K562 (cell line): Measurements from ENCODE around the gene SLC35E1. TPM values are rescaled to one million over a fixed set of nuclear protein-coding genes. Genes with fewer than 3 reads are reported as not detected.
A peak's percentile ranks its signal among the peaks of the same experiment; 100 is the strongest.

Experiments
- ATAC-seq: fragments of 200-7000 bp; cut with Tn5 transposase; 3 replicates; pipeline ENCODE4 v1.9.1; 2020; ENCODE audit warnings: moderate library complexity
- BruUV-seq: library from RNA; stranded (reverse); fragments of 400-500 nt; replicated peaks from 2 replicates; lab custom pipeline; 2021; lab: Mats Ljungman, UMichigan
- CTCF ChIA-PET: fragments of 300-600 bp; formaldehyde crosslinking; extraction: SDS; loops from one replicate; lab custom pipeline; 2021; ENCODE audit warnings: low intra/inter-chr PET ratio; lab: Yijun Ruan, JAX
- POLR2A ChIA-PET: fragments of 300-600, 350-650 bp; sonication (Branson Sonifier 250); formaldehyde crosslinking; extraction: SDS; loops from one replicate; lab custom pipeline; 2021; ENCODE audit warnings: antibody characterized with exemption, inconsistent platforms; lab: Yijun Ruan, JAX
- DNase-seq, 4 experiments: peaks; one replicate each; pipeline versions ENCODE4 v3.0.0 to v3.0.0-alpha.2; 2011 to 2018; ENCODE audit warnings: low spot score in 3 of 4, mixed read lengths in 3 of 4; ENCODE audit errors: extremely low read depth in 1 of 4
- FAIRE-seq: peaks from 2 replicates; lab custom pipeline; 2011; peaks lifted over from hg19 to GRCh38; lab: Jason Lieb, UNC
- H2AFZ ChIP-seq: 2 replicates; pipeline ENCODE4 v1.6.0; 2011; ENCODE audit warnings: low read depth, low read length, control low read depth, inconsistent platforms
- H3K27ac ChIP-seq: fragments of 200-600 bp; 3 replicates; pipeline ENCODE4 v1.8.0; 2011; ENCODE audit warnings: low read depth, mild to moderate bottlenecking, control low read depth, inconsistent platforms, low read length, moderate library complexity, mixed read lengths; ENCODE audit errors: extremely low read depth
- H3K27me3 ChIP-seq, 2 experiments: fragments of 300-600 bp in 1 of 2; 2 replicates in 1 of 2; 3 replicates in 1 of 2; pipeline versions ENCODE4 v1.6.0 to v1.8.0; 2011; ENCODE audit warnings: inconsistent platforms in 2 of 2, low read length in 2 of 2, mild to moderate bottlenecking in 1 of 2, mixed read lengths in 1 of 2, moderate library complexity in 1 of 2; ENCODE audit not compliant: control insufficient read depth in 2 of 2, insufficient read depth in 2 of 2
- H3K36me3 ChIP-seq: fragments of 300-600 bp; 3 replicates; pipeline ENCODE4 v1.8.0; 2011; ENCODE audit warnings: mild to moderate bottlenecking, low read length, inconsistent platforms; ENCODE audit not compliant: control insufficient read depth, insufficient read depth
- H3K4me1 ChIP-seq, 2 experiments: fragments of 200-600 bp in 1 of 2; replicated peaks in 1 of 2; 2 replicates in 1 of 2; 3 replicates in 1 of 2; pipeline versions ENCODE4 v1.5.1 to v1.8.0; 2011; ENCODE audit warnings: inconsistent platforms in 2 of 2, low read length in 2 of 2, mild to moderate bottlenecking in 1 of 2, mixed read lengths in 1 of 2, moderate library complexity in 1 of 2; ENCODE audit not compliant: control insufficient read depth in 2 of 2, insufficient read depth in 2 of 2
- H3K4me2 ChIP-seq: 2 replicates; pipeline ENCODE4 v1.6.1; 2011; ENCODE audit warnings: low read length, control low read depth, inconsistent platforms, mixed read lengths; ENCODE audit not compliant: insufficient read depth
- H3K4me3 ChIP-seq: fragments of 200-600 bp; sonication (generic), shearing (Covaris generic); 2 replicates; pipeline ENCODE4 v1.5.1; 2016; ENCODE audit warnings: control low read depth, inconsistent platforms
- H3K79me2 ChIP-seq: fragments of 200-600 bp; 3 replicates; pipeline ENCODE4 v1.8.0; 2011; ENCODE audit warnings: low read length, inconsistent platforms; ENCODE audit not compliant: control insufficient read depth, insufficient read depth
- H3K9ac ChIP-seq, 2 experiments: 2 replicates each; pipeline versions ENCODE4 v1.6.0 to v1.6.1; 2011; ENCODE audit warnings: low read depth in 2 of 2, low read length in 2 of 2, control low read depth in 1 of 2, inconsistent platforms in 1 of 2, mild to moderate bottlenecking in 1 of 2, mixed read lengths in 1 of 2; ENCODE audit not compliant: insufficient read depth in 1 of 2
- H3K9me1 ChIP-seq: one replicate; pipeline ENCODE4 v1.6.0; 2011; ENCODE audit warnings: inconsistent platforms, mild to moderate bottlenecking, low read length, moderate library complexity; ENCODE audit not compliant: control insufficient read depth, insufficient read depth
- H3K9me3 ChIP-seq: replicated peaks from 2 replicates; pipeline ENCODE4 v1.5.1; 2011; ENCODE audit warnings: low read depth, low read length, inconsistent platforms; ENCODE audit not compliant: control insufficient read depth, insufficient read depth
- H4K20me1 ChIP-seq: replicated peaks from 2 replicates; pipeline ENCODE4 v1.6.1; 2011; ENCODE audit warnings: low read length, inconsistent platforms, mixed read lengths; ENCODE audit not compliant: control insufficient read depth, insufficient read depth
- FOXM1 ChIP-seq, 2 experiments: fragments of 450-650 bp in 1 of 2; sonication (generic) in 1 of 2; formaldehyde crosslinking in 1 of 2; IDR thresholded peaks; 2 replicates each; pipeline versions ENCODE4 v1.6.1 to v1.9.0; 2017 to 2022; ENCODE audit warnings: low read depth in 2 of 2, mild to moderate bottlenecking in 2 of 2, missing genetic modification reagents in 1 of 2, moderate library complexity in 1 of 2
- POLR2G ChIP-seq: fragments of 200-400 bp; formaldehyde crosslinking; IDR thresholded peaks from 2 replicates; pipeline ENCODE4 v1.6.1; 2017; ENCODE audit warnings: low read depth, mild to moderate bottlenecking, antibody characterized with exemption, low read length, moderate library complexity
- RBFOX2 ChIP-seq: fragments of 200-400 bp; formaldehyde crosslinking; IDR thresholded peaks from 2 replicates; pipeline ENCODE4 v1.6.1; 2017; ENCODE audit warnings: low read depth, mild to moderate bottlenecking, low read length, moderate library complexity
- RBM22 ChIP-seq: fragments of 200-400 bp; formaldehyde crosslinking; IDR thresholded peaks from 2 replicates; pipeline ENCODE4 v1.6.1; 2018; ENCODE audit warnings: low read length, low read depth; ENCODE audit not compliant: poor library complexity, severe bottlenecking
- SMAD2 ChIP-seq: fragments of 150-350 bp; IDR thresholded peaks from 2 replicates; pipeline ENCODE4 v1.6.1; 2014; ENCODE audit warnings: low read depth, mild to moderate bottlenecking, low read length
- SNRNP70 ChIP-seq: fragments of 200-400 bp; formaldehyde crosslinking; optimal IDR thresholded peaks from 2 replicates; pipeline ENCODE3; 2017; ENCODE audit warnings: low read depth, low read length
- ZNF24 ChIP-seq: fragments of 450-650 bp; IDR thresholded peaks from 2 replicates; pipeline ENCODE4 v1.6.1; 2016
- WGBS: fragments of 100-300 bp; shearing (Covaris generic); methylation state at CpG from one replicate; pipeline ENCODE4 v1.1.6; 2016; ENCODE audit warnings: low coverage, mixed read lengths; ENCODE audit not compliant: insufficient coverage; ENCODE audit errors: missing lambda C conversion rate; 5-methylcytosine and 5-hydroxymethylcytosine counted together
- in situ Hi-C: fragments of 300-500 bp; cut with MboI; formaldehyde crosslinking; loops from 4 replicates; pipeline ENCODE4 v1.15.0; 2018; ENCODE audit warnings: inconsistent platforms, mixed read lengths
- intact Hi-C: fragments of 100-400 bp; cut with micrococcal nuclease; formaldehyde crosslinking; loops from 2 replicates; pipeline ENCODE4 v1.14.2; 2022
- polyA plus RNA-seq, 8 experiments: library from polyadenylated mRNA; depleted of rRNA in 4 of 8; stranded (reverse) in 5 of 8; unstranded in 3 of 8; fragments of >200 nt; fragmentation: Nextera tagmentation in 2 of 8; fragmentation: Illumina TruSeq in 1 of 8; extraction: Ambion mirVana in 2 of 8; extraction: Trizol in 1 of 8; gene quantifications; 2 replicates each; pipeline versions ENCODE4 v1.2.1 to v1.2.3, GENCODE V29; 2011 to 2014; ENCODE audit warnings: inconsistent platforms in 1 of 8, missing spikeins in 1 of 8
- total RNA-seq, 7 experiments: library from RNA; depleted of rRNA in 6 of 7; stranded (reverse); fragments of >200 nt in 6 of 7; fragmentation: Illumina TruSeq in 2 of 7; extraction: Trizol in 2 of 7; gene quantifications; 2 replicates each; pipeline versions ENCODE4 v1.2.1 to v1.2.3, GENCODE V29; 2011 to 2021; ENCODE audit warnings: low replicate concordance in 1 of 7

Gene SLC35E1
- total and polyA plus RNA-seq, 9 of the 15 experiments (the other 6 are each of a cell fraction or from before 2014, with no cell fraction given) = 15.0 to 40.1 (median 25.7) TPM

DNA sequence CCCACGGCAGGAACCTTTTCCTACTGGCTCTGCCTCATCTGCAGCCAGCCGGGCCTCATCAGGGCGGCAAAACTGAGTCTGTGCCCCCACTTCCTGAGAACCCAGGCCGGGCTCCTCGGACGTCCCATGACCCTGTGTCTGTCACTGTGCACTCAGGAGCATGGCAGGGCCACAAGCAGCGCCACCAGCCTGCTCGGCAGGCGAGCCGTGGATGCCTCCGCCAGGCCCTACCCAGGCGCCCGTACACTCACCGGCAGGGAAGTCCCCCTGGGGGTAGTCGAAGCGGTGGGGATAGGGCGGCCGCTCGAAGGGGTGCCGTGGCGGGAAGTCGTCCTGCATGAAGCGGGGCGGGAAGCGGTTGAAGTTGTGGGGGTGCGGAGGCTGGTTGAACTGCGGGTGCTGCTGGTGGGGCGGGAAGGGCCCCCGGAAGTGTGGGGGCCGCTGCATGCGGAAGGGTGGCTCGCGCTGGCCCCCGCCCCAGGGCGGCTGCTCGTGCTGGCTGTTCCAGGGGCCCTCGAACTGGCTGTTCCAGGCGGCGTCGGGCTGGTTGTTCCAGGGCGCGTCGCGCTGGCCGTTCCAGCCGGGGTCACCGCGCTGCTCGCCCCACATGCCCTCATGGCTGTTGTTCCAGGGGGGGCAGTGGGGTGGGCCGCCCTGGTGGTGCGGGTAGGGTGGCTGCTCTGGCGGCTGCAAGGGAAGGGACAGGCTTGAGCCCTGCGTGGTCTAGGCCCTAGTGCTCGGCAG, 47.1 kb downstream of the SLC35E1 start:
- H3K36me3 ChIP-seq = peaks cover 93% of the 10 kb centered on the region; the same call in 2 of the 3 replicates

More for the DNA sequence above, 47.1 kb downstream of the SLC35E1 start:
- H3K9me3 ChIP-seq = no peaks in the 10 kb centered on the region
- peaks cover 3% of the 10 kb centered on the region; the same call in 1 of the 2 replicates for H4K20me1 ChIP-seq
- no peak overlapping the region for H3K27ac ChIP-seq
- peaks cover 0 to 12% of the 10 kb centered on the region in 2 experiments; a peak in 2 of 5 replicates for H3K4me1 ChIP-seq
- ChIA-PET POLR2A (no interaction called here), CTCF (no interaction called here)
- 98% methylated on average over 17 of the region's 54 CpGs for WGBS
- ATAC-seq (no peak), FAIRE-seq (no peak), DNase-seq (peak in 2 of 4 experiments; percentile 13 to 16)
- no peak overlapping the region for H3K4me2 ChIP-seq
- H3K4me3 ChIP-seq = no peak overlapping the region
- H2AFZ ChIP-seq = no peak overlapping the region
- TF ChIP-seq FOXM1 (IDR thresholded peaks at IDR 0.05; ENCODE audit: low read depth) (no peak), FOXM1 (CRISPR knock-in tag; IDR thresholded peaks at IDR 0.05; ENCODE audit: low read depth) (no peak), SMAD2 (no peak), SNRNP70 (no peak), RBM22 (peak; percentile 2), ZNF24 (no peak), RBFOX2 (peak; percentile 43; the same call in 1 of the 2 replicates), POLR2G (peak; percentile 63)
- intact Hi-C loops (no loop called here), in situ Hi-C loops (no loop called here)
- no peaks in the 10 kb centered on the region for H3K27me3 ChIP-seq
- BruUV-seq = no TSS peak
- H3K9ac ChIP-seq = no peak overlapping the region
- H3K9me1 ChIP-seq = no peaks in the 10 kb centered on the region
- H3K79me2 ChIP-seq = no peaks in the 10 kb centered on the region
